CD4-positive, alpha-beta T cell (primary cell): ENCODE results near the gene LRPAP1. TPM values are rescaled to one million over a fixed set of nuclear protein-coding genes. Genes with fewer than 3 reads are reported as not detected.

ENCODE experiments used
- ATAC-seq: fragments of 200-7000 bp; cut with Tn5 transposase; one replicate; pipeline ENCODE4 v1.10.0; 2022; ENCODE audit warnings: mild to moderate bottlenecking; ENCODE audit not compliant: poor library complexity
- CTCF ChIA-PET: fragments of 350-600 bp; sonication (Branson Sonifier 250); formaldehyde crosslinking; loops from one replicate; lab custom pipeline; 2021; ENCODE audit warnings: antibody characterized with exemption, inconsistent platforms; lab: Charles Lee
- POLR2A ChIA-PET: fragments of 350-600 bp; sonication (Branson Sonifier 250); formaldehyde crosslinking; loops from one replicate; lab custom pipeline; 2021; ENCODE audit warnings: antibody characterized with exemption, inconsistent platforms; lab: Charles Lee
- DNase-seq, 14 experiments: peaks; one replicate each; pipeline ENCODE4 v3.0.0-alpha.2; 2013 to 2020; ENCODE audit warnings: mixed read lengths in 2 of 14
- H3K27ac ChIP-seq, 2 donors: one replicate each; pipeline versions ENCODE4 v1.5.1 to v1.7.0; 2013; ENCODE audit warnings: low read length in 2 of 2, low read depth in 1 of 2, mild to moderate bottlenecking in 1 of 2
- H3K27me3 ChIP-seq, 2 experiments: 1 replicate in 1 of 2; 2 replicates in 1 of 2; pipeline versions ENCODE4 v1.6.1 to v1.7.0; 2013; ENCODE audit warnings: low read length in 2 of 2, control low read depth in 1 of 2, mild to moderate bottlenecking in 1 of 2, moderate library complexity in 1 of 2; ENCODE audit not compliant: insufficient read depth in 2 of 2, control insufficient read depth in 1 of 2
- H3K36me3 ChIP-seq: one replicate; pipeline ENCODE4 v1.6.1; 2013; ENCODE audit warnings: low read length, control low read depth; ENCODE audit not compliant: insufficient read depth
- H3K4me1 ChIP-seq: one replicate; pipeline ENCODE4 v1.6.1; 2013; ENCODE audit warnings: low read length, control low read depth; ENCODE audit not compliant: insufficient read depth
- H3K4me3 ChIP-seq: one replicate; pipeline ENCODE4 v1.5.1; 2013; ENCODE audit warnings: mild to moderate bottlenecking, low read length, moderate library complexity
- H3K9me3 ChIP-seq, 2 experiments: 1 replicate in 1 of 2; 2 replicates in 1 of 2; pipeline versions ENCODE4 v1.6.1 to v1.7.0; 2013; ENCODE audit warnings: low read length in 2 of 2, mild to moderate bottlenecking in 2 of 2, control low read depth in 1 of 2, moderate library complexity in 1 of 2; ENCODE audit not compliant: control insufficient read depth in 1 of 2, insufficient read depth in 1 of 2
- H3K27ac Mint-ChIP-seq: one replicate; pipeline ENCODE4 v1.8.0; 2020; ENCODE audit warnings: mixed read lengths
- H3K27me3 Mint-ChIP-seq: one replicate; pipeline ENCODE4 v1.8.0; 2021; ENCODE audit warnings: mixed read lengths
- H3K36me3 Mint-ChIP-seq: one replicate; pipeline ENCODE4 v1.8.0; 2021; ENCODE audit warnings: low read depth, mixed read lengths
- H3K4me1 Mint-ChIP-seq: one replicate; pipeline ENCODE4 v1.8.0; 2021; ENCODE audit warnings: low read depth, mixed read lengths
- H3K4me3 Mint-ChIP-seq: one replicate; pipeline ENCODE4 v1.8.0; 2020; ENCODE audit warnings: mild to moderate bottlenecking, mixed read lengths
- H3K9me3 Mint-ChIP-seq: one replicate; pipeline ENCODE4 v1.8.0; 2020; ENCODE audit warnings: mixed read lengths
- intact Hi-C, 2 experiments: fragments of 100-400 bp; cut with DNase I in 1 of 2; cut with micrococcal nuclease in 1 of 2; formaldehyde crosslinking; loops; one replicate each; pipeline versions ENCODE4 v1.15.1 to v1.9.0; 2023 to 2025; cut with DNase I, micrococcal nuclease
- total RNA-seq, 174 experiments: library from RNA in 2 of 174; stranded (reverse) in 2 of 174; gene quantifications; one replicate each; pipeline ENCODE4 v1.2.3 and lab custom pipeline; 2021 to 2026
- TF ChIP-seq, protein P1 (sequence below): fragments of 200-600 bp; IDR thresholded peaks from one replicate; pipeline ENCODE4 v1.8.0; 2022; ENCODE audit warnings: antibody characterized with exemption, mild to moderate bottlenecking

Gene LRPAP1
- total RNA-seq, 2 experiments from 2014 or later = 84.2 to 88.0 TPM

DNA sequence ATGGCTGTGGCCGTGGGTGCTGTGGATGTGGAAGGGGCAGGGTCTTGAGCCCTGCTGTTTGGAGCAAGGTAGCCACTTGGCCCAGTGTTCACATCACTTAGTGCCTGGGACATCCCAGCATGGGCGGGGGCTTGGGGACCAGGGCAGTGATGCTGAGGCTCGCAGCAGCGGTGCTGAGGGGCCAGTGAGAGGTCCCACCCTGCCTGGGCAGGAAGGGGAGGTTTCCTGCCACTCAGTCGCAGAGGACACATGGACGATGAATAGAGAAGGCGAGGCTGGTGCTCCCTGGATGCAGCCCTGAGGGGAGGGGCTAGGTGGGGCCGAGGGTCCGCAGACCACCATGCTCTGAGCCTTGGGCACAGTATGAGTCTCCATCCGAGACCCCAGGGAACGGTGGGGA lies 43.4 kb downstream of the LRPAP1 start:
- no peak for DNase-seq
- Histone ChIP-seq H3K9me3 (peaks cover 0 to 18% of the 10 kb centered on the region in 2 experiments), H3K27ac (no peak overlapping the region), H3K36me3 (no peaks in the 10 kb centered on the region), H3K4me1 (peaks cover 15% of the 10 kb centered on the region), H3K27me3 (peaks cover 23 to 44% of the 10 kb centered on the region in 2 experiments), H3K4me3 (no peak overlapping the region)
- intact Hi-C loops = no loop called here
- Mint-ChIP-seq H3K4me3 (no peak overlapping the region), H3K9me3 (no peaks in the 10 kb centered on the region), H3K27me3 (peaks cover 34% of the 10 kb centered on the region), H3K36me3 (no peaks in the 10 kb centered on the region), H3K4me1 (no peaks in the 10 kb centered on the region), H3K27ac (no peak overlapping the region)
- TF ChIP-seq, protein P1, sequence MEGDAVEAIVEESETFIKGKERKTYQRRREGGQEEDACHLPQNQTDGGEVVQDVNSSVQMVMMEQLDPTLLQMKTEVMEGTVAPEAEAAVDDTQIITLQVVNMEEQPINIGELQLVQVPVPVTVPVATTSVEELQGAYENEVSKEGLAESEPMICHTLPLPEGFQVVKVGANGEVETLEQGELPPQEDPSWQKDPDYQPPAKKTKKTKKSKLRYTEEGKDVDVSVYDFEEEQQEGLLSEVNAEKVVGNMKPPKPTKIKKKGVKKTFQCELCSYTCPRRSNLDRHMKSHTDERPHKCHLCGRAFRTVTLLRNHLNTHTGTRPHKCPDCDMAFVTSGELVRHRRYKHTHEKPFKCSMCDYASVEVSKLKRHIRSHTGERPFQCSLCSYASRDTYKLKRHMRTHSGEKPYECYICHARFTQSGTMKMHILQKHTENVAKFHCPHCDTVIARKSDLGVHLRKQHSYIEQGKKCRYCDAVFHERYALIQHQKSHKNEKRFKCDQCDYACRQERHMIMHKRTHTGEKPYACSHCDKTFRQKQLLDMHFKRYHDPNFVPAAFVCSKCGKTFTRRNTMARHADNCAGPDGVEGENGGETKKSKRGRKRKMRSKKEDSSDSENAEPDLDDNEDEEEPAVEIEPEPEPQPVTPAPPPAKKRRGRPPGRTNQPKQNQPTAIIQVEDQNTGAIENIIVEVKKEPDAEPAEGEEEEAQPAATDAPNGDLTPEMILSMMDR = no peak
- ChIA-PET CTCF (no interaction called here), POLR2A (no interaction called here)
- no peak for ATAC-seq

DNA sequence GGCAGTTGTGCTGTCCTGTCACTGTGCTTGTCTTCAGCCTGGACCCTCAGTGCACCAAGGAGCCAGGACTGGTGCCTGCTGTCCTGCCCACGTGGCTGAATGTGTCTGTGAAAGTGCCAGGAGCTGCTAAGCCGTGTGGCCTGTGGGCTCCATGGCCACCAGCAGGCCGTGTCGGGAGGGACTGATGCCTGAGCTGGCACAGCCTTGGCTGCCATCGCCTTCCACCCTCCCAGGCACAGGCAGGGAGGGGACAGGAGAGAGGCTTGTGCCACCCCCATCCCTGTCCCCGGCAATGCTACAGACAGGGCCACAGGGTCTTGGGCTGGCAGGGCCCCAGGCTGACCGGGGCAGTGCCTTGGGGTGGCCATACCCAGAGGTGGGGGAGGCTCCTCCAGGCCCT lies 44.4 kb downstream of the LRPAP1 start:
- Histone ChIP-seq H3K36me3 (no peaks in the 10 kb centered on the region), H3K4me3 (no peak overlapping the region), H3K9me3 (peaks cover 0 to 8% of the 10 kb centered on the region in 2 experiments), H3K4me1 (peaks cover 15% of the 10 kb centered on the region), H3K27ac (no peak overlapping the region), H3K27me3 (peaks cover 22 to 35% of the 10 kb centered on the region in 2 experiments)
- H3K4me3 Mint-ChIP-seq = no peak overlapping the region
- intact Hi-C loops = no loop called here
- DNase-seq (no peak), ATAC-seq (peak; percentile 46)
- CTCF ChIA-PET = no interaction called here
- no peak overlapping the region for H3K27ac Mint-ChIP-seq
- peaks cover 40% of the 10 kb centered on the region for H3K27me3 Mint-ChIP-seq
- H3K9me3 Mint-ChIP-seq = no peaks in the 10 kb centered on the region
- POLR2A ChIA-PET = no interaction called here
- H3K36me3 Mint-ChIP-seq = no peaks in the 10 kb centered on the region
- TF ChIP-seq, protein P1 = no peak
- no peaks in the 10 kb centered on the region for H3K4me1 Mint-ChIP-seq

DNA sequence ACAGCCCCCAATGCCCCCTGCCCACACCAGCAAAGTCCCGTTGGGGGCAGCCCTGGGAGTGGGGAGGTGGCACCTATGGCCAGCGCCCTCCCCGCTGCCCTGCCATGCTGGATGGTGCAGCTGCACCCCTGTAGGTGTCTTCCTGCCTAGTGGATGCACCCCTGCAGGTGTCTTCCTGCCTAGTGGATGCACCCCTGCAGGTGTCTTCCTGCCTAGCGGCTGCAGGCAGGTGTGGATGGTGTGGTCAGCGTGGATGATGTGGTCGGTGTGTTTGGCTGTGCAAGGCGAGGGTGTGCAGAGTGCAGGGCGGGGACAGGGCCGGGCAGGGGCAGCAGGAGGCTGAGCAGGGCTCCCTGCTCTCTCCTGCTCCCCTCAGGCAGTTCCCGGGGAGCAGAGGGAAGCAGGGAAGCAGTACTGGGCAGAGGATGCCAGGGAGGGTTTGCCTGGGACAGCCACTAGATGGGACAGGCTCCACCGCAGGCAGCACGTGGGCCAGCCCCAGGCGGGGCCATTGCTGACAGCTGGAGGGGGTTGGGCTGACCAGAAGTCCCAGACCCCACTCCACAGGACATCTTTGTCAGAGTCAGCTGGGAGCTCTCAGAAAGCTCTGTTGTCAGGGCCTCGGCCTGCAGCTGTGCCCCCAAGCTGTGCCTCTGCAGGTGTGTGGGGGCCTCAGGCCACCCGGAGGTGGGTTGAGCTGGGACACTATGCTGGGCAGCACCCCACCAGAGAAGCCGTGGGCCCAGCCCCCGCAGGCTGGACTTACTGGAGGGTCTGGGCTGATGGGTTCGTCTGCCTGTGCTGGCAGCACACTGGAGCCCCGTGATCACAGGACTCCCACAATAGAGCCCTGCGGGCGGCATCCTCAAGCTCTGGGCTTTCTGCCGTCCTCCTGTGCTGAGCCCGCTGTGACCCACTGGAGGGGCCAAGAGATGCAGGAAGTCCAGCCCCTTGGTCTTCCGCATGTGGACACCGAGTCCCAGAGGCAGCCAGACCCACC lies 45.4 kb downstream of the LRPAP1 start:
- no peak for DNase-seq
- Mint-ChIP-seq H3K27me3 (peaks cover 38% of the 10 kb centered on the region), H3K4me1 (no peaks in the 10 kb centered on the region), H3K27ac (no peak overlapping the region), H3K9me3 (no peaks in the 10 kb centered on the region), H3K4me3 (no peak overlapping the region), H3K36me3 (no peaks in the 10 kb centered on the region)
- POLR2A ChIA-PET = no interaction called here
- Histone ChIP-seq H3K27me3 (peaks cover 22 to 32% of the 10 kb centered on the region in 2 experiments), H3K4me3 (no peak overlapping the region), H3K9me3 (peaks cover 0 to 8% of the 10 kb centered on the region in 2 experiments), H3K27ac (no peak overlapping the region), H3K36me3 (no peaks in the 10 kb centered on the region), H3K4me1 (peaks cover 15% of the 10 kb centered on the region)
- no peak for ATAC-seq
- TF ChIP-seq, protein P1 = no peak
- CTCF ChIA-PET = no interaction called here
- intact Hi-C loops = no loop called here
